GM06990 (cell line): ENCODE results near the gene TSPAN31.
"Not testable (repeated sequence)": the region's sequence is repeated elsewhere in the genome, so short reads cannot be mapped to it uniquely, and the experiment has no call there.

Experiments
- DNase-seq: peaks from one replicate; pipeline ENCODE4 v3.0.0-alpha.2; 2011; ENCODE audit not compliant: insufficient read length; ENCODE audit errors: extremely low read depth
- H3K27me3 ChIP-seq: replicated peaks from 2 replicates; pipeline ENCODE4 v1.6.0; 2011; ENCODE audit warnings: low read length; ENCODE audit not compliant: control insufficient read depth, insufficient read depth
- H3K36me3 ChIP-seq: 2 replicates; pipeline ENCODE4 v1.5.1; 2011; ENCODE audit warnings: low read length; ENCODE audit not compliant: control insufficient read depth, insufficient read depth
- H3K4me3 ChIP-seq: replicated peaks from 2 replicates; pipeline ENCODE4 v1.5.1; 2011; ENCODE audit warnings: low read depth, mild to moderate bottlenecking, control low read depth, low read length
- TF ChIP-seq, protein P1 (sequence below): IDR thresholded peaks from 2 replicates; pipeline ENCODE4 v1.5.1; 2011; ENCODE audit warnings: low read length, control low read depth, mild to moderate bottlenecking, inconsistent platforms; ENCODE audit not compliant: insufficient read depth, poor library complexity, severe bottlenecking

TSPAN31 gene

DNA sequence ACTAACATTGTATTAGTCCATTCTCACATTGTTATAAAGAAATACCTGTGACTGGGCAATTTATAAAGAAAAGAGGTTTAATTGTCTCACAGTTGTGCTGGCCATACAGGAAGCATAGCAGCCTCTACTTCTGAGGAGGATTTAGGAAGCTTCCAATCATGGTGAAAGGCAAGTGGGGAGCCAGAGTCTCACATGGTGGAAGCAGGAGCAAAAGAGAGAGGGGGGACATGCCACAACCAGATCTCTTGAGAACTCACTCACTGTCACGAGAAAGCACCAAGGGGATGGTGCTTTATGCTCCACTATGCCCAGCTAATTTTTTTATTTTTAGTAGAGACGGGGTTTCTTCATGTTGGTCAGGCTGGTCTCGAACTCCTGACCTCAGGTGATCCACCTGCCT is 37.6 kb upstream of the TSPAN31 start:
- no peak overlapping the region for H3K4me3 ChIP-seq
- DNase-seq, result no peak
- H3K27me3 ChIP-seq, result no peaks in the 10 kb centered on the region
- TF ChIP-seq, protein P1, sequence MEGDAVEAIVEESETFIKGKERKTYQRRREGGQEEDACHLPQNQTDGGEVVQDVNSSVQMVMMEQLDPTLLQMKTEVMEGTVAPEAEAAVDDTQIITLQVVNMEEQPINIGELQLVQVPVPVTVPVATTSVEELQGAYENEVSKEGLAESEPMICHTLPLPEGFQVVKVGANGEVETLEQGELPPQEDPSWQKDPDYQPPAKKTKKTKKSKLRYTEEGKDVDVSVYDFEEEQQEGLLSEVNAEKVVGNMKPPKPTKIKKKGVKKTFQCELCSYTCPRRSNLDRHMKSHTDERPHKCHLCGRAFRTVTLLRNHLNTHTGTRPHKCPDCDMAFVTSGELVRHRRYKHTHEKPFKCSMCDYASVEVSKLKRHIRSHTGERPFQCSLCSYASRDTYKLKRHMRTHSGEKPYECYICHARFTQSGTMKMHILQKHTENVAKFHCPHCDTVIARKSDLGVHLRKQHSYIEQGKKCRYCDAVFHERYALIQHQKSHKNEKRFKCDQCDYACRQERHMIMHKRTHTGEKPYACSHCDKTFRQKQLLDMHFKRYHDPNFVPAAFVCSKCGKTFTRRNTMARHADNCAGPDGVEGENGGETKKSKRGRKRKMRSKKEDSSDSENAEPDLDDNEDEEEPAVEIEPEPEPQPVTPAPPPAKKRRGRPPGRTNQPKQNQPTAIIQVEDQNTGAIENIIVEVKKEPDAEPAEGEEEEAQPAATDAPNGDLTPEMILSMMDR, result no peak
- peaks cover 2% of the 10 kb centered on the region; the same call in 1 of the 2 replicates for H3K36me3 ChIP-seq

DNA sequence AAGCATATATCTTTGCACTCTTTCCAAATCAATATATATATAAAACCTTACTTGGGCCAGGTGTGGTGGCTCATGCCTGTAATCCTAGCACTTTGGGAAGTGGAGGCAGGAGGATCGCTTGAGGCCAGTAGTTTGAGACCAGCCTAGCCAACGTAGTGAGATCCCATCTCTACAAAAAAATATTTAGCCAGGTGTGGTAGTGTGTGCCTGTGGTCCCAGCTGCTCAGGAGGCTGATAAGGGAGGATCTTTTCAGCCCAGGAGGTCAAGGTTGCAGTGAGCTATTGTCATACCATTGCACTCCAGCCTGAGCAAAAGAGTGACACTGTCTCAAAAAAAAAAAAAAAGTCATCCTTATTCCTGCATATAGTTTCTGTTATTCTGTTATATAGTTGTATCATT is 36.5 kb upstream of the TSPAN31 start:
- H3K27me3 ChIP-seq, result no peaks in the 10 kb centered on the region
- no peak overlapping the region for H3K4me3 ChIP-seq
- no peak for DNase-seq
- H3K36me3 ChIP-seq, result peaks cover 5% of the 10 kb centered on the region
- TF ChIP-seq, protein P1, result no peak

DNA sequence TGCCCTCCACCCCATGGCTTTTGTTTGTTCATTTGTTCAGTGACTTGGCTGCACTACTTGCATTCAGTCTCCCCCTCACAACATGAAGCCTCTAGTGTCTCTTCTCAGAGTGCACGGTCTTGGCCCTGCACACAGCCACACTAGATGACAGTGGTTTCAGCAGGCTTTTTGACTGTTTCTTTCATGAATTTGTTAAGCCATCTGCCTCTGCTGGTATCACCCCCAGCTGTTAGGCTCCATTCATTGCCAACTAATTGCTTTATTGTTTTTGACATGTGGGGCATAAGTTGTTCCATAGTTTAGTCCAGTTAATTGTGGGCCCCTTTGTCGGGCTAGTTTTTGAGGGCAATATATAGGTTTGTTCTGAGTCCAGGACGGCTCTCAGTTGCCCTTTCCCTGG is 32.1 kb upstream of the TSPAN31 start:
- Histone ChIP-seq H3K36me3 (peaks cover 12% of the 10 kb centered on the region), H3K27me3 (no peaks in the 10 kb centered on the region), H3K4me3 (no peak overlapping the region)
- no peak for DNase-seq
- TF ChIP-seq, protein P1, result no peak

DNA sequence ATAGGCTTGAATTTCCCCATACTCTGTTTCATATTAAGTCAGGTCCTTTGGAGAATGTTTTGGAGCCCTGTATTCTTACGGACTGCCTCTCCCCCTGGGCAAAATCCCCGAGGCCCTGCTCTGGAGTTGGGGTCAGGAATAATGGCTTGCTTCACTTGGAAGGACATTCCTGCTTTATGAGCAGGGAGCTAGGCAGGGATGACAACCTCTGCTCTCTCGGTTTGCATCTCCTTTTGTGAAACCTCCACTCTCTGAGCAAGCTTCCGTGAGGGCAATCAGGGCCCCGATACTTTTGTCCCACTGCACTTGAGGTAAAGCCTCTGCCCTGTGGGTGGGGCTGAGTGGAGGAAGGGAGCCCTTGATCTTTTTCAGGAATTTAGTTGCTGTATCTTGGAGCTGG is 31.6 kb upstream of the TSPAN31 start:
- Histone ChIP-seq H3K36me3 (peaks cover 16% of the 10 kb centered on the region), H3K4me3 (no peak overlapping the region), H3K27me3 (no peaks in the 10 kb centered on the region)
- TF ChIP-seq, protein P1, result no peak
- no peak for DNase-seq

DNA sequence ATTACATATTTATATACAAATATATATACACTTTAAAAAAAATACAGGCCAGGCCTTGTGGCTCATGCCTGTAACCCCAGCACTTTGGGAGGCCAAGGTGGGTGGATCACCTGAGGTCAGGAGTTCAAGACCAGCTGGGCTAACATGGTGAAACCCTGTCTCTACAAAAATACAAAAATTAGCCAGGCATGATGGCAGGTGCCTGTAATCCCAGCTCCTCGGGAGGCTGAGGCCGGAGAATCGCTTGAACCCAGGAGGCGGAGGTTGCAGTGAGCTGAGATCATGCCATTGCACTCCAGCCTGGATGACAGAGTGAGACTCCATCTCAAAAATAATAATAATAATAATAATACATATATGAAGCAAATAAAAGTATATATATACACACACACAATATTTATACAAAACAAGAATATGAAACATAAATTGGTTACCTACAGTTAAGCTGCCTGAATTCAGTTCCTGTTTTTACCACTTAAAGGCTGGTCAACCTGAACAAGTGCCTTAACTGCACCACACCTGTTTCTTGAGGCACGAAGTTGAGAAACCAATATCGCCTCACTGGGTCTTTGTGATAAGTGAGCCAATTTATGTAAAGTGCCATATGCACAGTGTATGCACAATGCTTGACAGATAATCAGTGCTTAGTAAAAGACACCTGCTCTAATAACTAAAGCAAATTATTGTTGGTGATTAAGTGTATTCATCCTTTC is 29.6 kb upstream of the TSPAN31 start:
- H3K36me3 ChIP-seq, result peaks cover 31% of the 10 kb centered on the region
- not testable (repeated sequence) for H3K4me3 ChIP-seq, H3K27me3 ChIP-seq, DNase-seq

DNA sequence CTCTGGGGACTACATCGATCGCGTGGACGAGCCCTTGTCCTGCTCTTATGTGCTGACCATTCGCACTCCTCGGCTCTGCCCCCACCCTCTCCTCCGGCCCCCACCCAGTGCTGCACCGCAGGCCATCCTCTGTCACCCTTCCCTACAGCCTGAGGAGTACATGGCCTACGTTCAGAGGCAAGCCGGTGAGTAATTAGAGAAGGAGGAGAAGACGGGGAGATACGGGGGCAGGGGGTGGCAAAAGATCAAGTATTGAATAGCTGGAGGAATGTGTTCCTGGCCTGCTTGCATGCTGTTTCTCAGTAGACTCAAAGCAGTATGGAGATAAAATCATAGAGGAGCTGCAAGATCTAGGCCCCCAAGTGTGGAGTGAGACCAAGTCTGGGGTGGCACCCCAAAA is 29.1 kb upstream of the TSPAN31 start:
- peaks cover 35% of the 10 kb centered on the region for H3K36me3 ChIP-seq

More for the DNA sequence above, 29.1 kb upstream of the TSPAN31 start:
- TF ChIP-seq, protein P1, result no peak
- H3K27me3 ChIP-seq, result no peaks in the 10 kb centered on the region
- H3K4me3 ChIP-seq, result no peak overlapping the region
- no peak for DNase-seq
